AG09309 (cell line): ENCODE results near the gene SLAIN2.
"Not testable (repeated sequence)": the region's sequence is repeated elsewhere in the genome, so short reads cannot be mapped to it uniquely, and the experiment has no call there.

Source experiments
- DNase-seq: peaks from one replicate; pipeline ENCODE4 v3.0.0-alpha.2; 2010; ENCODE audit warnings: low read depth
- H3K4me3 ChIP-seq: 2 replicates; pipeline ENCODE4 v1.5.1; 2011; ENCODE audit warnings: mild to moderate bottlenecking, low read depth, low read length, moderate library complexity; ENCODE audit not compliant: control insufficient read depth
- TF ChIP-seq, protein P1 (sequence below): IDR thresholded peaks from 2 replicates; pipeline ENCODE4 v1.5.1; 2011; ENCODE audit warnings: mild to moderate bottlenecking, low read depth, low read length, inconsistent platforms; ENCODE audit not compliant: insufficient read depth, control insufficient read depth; ENCODE audit errors: missing control alignments

SLAIN2 gene

DNA sequence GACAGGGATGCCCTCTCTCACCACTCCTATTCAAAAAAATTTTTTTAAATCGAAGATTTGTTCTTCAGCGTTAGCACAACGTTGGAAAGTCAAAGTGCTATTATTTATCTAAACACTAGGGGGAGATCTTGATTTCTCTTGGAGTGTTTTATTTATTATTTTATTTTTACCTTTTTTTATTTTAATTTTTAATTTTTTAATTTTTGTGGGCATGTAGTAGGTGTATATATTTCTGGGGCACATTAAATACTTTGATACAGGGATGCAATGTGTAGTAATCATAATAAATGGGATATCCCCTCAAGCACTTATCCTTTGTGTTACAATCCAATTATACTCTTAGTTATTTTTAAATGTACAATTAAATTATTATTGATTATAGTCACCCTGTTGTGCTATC, 104.4 kb downstream of the SLAIN2 start:
- no peak for DNase-seq

DNA sequence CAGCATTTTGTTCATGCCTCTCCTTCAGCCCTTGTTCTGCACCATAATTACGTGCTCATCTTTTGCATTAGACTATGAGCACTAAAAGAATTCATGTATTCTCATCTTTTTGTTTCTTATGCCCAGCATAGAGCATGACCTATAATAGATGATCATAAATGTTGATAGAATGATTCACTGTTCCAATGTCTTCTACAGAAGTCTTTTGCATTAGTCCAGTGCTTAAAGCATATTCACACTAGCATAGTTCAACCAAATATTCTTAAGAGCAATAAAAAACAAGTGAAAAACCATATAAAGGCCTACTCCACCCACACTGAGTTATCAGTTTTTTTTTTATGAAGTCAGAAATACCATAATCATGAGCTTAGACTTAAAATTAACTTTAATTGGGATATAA, 105.3 kb downstream of the SLAIN2 start:
- DNase-seq, result peak; percentile 4
- TF ChIP-seq, protein P1, sequence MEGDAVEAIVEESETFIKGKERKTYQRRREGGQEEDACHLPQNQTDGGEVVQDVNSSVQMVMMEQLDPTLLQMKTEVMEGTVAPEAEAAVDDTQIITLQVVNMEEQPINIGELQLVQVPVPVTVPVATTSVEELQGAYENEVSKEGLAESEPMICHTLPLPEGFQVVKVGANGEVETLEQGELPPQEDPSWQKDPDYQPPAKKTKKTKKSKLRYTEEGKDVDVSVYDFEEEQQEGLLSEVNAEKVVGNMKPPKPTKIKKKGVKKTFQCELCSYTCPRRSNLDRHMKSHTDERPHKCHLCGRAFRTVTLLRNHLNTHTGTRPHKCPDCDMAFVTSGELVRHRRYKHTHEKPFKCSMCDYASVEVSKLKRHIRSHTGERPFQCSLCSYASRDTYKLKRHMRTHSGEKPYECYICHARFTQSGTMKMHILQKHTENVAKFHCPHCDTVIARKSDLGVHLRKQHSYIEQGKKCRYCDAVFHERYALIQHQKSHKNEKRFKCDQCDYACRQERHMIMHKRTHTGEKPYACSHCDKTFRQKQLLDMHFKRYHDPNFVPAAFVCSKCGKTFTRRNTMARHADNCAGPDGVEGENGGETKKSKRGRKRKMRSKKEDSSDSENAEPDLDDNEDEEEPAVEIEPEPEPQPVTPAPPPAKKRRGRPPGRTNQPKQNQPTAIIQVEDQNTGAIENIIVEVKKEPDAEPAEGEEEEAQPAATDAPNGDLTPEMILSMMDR, result no peak
- no peak overlapping the region for H3K4me3 ChIP-seq

More for the DNA sequence above, 104.4 kb downstream of the SLAIN2 start:
- TF ChIP-seq, protein P1, result peak; percentile 38
- H3K4me3 ChIP-seq, result no peak overlapping the region

DNA sequence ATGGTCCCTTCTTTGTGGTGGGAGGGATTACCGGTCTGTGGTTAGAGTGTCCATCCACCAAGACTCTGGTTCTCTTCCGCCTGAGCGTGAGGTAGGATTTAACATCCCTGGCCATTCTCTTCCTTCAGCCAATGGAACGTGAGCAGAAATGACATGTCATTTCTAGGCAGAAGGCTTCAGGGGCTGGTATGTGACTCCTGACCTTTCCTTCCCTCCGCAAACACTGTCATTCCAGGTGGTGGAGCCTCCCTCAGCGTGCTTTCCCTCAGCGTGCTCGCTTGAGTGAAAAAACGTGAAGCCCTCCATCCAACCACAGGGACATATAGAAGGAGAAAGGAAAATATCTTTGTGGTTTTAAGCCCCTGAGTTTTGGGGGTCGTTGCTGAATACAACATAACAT, 107.8 kb downstream of the SLAIN2 start:
- TF ChIP-seq, protein P1, result no peak
- no peak overlapping the region for H3K4me3 ChIP-seq
- DNase-seq, result no peak

DNA sequence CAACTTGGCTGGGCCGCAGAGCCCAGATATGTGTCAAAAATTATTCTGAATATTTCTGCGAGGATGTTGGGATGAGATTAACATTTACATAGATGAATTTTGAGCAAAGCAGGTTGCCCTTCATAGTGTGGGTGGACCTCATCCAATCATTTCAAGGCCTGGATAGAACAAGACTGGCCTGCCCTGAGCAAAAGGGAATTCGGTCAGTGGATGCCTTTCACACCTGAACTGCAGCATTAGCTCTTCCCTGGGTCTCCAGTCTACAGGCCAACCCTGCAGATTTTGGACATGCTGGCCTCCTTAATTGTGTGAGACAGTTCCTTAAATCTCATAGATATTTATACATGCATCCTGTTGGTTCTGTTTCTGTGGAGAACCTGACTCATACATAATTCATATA, 109.4 kb downstream of the SLAIN2 start:
- TF ChIP-seq, protein P1, result no peak
- H3K4me3 ChIP-seq, result no peak overlapping the region
- no peak for DNase-seq

DNA sequence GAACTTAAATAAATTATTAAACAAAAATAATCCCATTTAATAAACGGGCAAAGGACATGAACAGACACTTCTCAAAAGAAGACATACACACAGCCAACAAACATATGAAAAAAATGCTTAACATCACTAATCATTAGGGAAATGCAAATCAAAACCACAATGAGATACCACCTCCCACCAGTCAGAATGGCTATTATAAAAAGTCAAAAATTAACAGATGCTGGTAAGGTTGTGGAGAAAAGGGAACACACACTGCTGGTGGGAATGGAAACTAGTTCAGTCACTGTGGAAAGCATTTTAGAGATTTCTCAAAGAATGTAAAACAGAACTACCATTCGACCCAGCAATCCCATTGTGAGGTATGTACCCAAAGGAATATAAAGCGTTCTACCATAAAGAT, 110.3 kb downstream of the SLAIN2 start:
- DNase-seq, result not testable (repeated sequence)

DNA sequence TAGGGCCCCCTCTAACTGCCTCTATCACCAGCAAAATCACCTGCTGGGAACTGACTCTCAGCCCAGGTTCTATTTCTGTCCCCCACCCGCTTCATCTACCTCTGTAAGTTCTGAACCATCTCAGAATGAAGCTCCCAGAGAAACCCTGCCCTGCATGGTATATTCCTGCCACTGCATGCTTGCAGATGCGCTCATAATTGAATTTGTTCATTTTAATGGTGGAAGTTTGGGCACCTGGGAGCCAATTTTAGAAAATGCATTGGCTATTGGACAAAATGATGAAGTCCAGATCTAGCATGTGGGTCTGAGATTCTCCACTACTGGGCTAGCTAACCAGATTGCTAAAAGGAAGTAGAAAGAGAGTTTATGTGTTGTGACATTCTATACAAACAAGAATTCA, 113.3 kb downstream of the SLAIN2 start:
- TF ChIP-seq, protein P1, result no peak
- no peak overlapping the region for H3K4me3 ChIP-seq
- DNase-seq, result no peak

More for the DNA sequence above, 110.3 kb downstream of the SLAIN2 start:
- not testable (repeated sequence) for H3K4me3 ChIP-seq

DNA sequence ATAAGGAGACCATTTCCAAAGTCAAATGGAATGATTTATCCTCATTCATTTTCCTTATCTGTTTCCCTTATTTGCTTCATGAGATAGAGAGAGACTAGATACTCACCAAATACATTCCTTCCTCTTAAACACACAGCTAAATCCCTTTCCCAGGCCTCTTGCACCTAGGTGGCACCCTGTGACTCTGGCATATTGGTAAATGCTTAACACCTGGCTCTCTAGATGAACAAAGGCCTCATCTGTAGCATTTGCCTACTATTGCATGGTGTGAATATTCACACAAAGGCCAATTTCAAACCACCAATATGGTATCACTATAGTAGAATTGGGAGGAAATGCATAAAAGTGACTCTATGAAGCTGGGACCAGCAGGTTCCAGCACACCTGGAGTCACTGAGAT, 119.7 kb downstream of the SLAIN2 start:
- TF ChIP-seq, protein P1, result no peak
- no peak overlapping the region for H3K4me3 ChIP-seq
- DNase-seq, result no peak
